ENCODE results near the gene CACNB2.
A peak's percentile ranks its signal among the peaks of the same experiment; 100 is the strongest.

CACNB2 gene

DNA sequence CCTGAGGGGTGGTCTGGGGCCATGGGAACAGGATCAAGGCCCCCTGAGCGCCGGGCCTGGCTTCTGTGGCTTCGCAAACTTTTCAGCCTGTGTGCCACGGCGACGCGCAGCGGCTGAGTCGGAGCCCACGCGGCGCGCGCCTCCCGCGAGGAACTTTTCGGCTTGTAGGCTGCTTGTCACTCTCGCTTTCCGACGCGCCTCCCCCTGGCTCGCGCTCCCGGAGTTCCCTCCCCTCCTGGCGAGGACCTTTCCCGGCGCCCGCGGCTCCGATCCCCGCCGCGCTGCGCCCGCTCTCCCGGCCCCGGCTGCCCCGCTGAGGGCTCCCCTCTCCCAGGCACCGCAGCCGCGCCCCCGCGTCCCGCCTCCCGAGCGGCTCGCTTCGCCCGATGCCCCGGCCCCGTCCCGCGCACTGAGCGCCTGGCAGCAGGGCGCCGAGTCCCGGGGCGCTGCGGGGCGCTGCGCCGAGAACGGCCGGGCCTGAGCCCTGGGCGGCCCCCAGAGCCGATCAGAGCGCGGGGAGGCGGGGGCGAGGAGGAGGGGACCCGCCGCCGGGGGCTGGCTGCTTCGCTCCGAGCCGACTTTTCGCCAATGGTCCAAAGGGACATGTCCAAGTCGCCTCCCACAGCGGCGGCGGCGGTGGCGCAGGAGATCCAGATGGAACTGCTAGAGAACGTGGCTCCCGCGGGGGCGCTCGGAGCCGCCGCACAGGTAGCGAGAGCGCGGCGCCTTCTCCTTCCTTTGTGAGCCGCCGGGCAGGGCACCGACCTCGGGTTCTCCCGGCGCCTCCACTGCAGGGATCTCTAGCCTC lies at the start of gene CACNB2:
Gene CACNB2, plus strand, starts transcription at position 276 of the 808 bp plus-strand sequence.
- TF ChIP-seq, protein P1, sequence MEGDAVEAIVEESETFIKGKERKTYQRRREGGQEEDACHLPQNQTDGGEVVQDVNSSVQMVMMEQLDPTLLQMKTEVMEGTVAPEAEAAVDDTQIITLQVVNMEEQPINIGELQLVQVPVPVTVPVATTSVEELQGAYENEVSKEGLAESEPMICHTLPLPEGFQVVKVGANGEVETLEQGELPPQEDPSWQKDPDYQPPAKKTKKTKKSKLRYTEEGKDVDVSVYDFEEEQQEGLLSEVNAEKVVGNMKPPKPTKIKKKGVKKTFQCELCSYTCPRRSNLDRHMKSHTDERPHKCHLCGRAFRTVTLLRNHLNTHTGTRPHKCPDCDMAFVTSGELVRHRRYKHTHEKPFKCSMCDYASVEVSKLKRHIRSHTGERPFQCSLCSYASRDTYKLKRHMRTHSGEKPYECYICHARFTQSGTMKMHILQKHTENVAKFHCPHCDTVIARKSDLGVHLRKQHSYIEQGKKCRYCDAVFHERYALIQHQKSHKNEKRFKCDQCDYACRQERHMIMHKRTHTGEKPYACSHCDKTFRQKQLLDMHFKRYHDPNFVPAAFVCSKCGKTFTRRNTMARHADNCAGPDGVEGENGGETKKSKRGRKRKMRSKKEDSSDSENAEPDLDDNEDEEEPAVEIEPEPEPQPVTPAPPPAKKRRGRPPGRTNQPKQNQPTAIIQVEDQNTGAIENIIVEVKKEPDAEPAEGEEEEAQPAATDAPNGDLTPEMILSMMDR (IDR thresholded peaks at IDR 0.05; ENCODE audit: insufficient read depth, low read depth, low read length, missing control alignments) = no peak
- peak within 1 kb of the TSS; percentile 40 for H3K4me3 ChIP-seq (ENCODE audit: low read length)
- DNase-seq (ENCODE audit: low read depth) = peak; percentile 47

DNA sequence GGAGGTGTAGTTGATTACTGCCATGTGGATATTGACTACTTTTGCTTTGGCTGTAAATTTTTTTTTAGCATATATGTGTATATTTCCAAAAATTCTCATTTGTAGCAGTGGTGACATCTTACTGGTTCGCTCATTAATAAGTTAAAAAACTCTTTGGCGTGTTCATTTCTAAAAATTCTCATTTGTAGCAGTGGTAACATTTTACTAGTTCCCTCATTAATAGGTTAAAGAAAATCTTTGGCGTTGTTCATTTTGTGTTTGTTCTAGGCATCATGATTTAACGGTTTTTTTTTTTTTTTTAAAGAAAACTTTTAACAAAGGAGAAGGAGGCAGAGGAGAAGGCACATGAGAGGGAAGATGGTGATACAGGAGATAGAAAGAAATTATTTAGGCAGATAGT lies 45.9 kb upstream of the CACNB2 start:
- H3K4me3 ChIP-seq (ENCODE audit: low read length) = no peak overlapping the region
- no peak for DNase-seq (ENCODE audit: low read depth)
- TF ChIP-seq, protein P1 (IDR thresholded peaks at IDR 0.05; ENCODE audit: insufficient read depth, low read depth, low read length, missing control alignments) = no peak

DNA sequence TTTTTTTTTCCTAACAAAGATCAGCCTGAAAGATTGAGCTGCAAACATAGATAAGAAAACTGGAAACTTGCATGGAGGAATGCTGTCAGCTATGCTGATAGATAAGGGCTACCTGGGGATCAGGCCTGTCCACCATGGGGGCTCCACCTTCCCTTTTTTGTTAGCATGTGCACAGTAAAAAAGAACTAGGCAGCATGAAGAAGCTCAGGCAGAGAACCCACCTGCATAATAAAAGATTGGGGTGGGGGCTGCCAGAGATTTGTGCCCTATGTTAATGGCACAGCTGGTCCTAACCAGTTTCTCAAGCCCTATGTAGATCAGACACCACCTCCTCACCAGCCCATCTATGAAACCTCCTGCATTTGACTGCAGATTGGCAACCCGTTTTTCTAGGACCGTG lies 45.4 kb upstream of the CACNB2 start:
- DNase-seq (ENCODE audit: low read depth) = no peak
- H3K4me3 ChIP-seq (ENCODE audit: low read length) = no peak overlapping the region
- TF ChIP-seq, protein P1 (IDR thresholded peaks at IDR 0.05; ENCODE audit: insufficient read depth, low read depth, low read length, missing control alignments) = no peak

DNA sequence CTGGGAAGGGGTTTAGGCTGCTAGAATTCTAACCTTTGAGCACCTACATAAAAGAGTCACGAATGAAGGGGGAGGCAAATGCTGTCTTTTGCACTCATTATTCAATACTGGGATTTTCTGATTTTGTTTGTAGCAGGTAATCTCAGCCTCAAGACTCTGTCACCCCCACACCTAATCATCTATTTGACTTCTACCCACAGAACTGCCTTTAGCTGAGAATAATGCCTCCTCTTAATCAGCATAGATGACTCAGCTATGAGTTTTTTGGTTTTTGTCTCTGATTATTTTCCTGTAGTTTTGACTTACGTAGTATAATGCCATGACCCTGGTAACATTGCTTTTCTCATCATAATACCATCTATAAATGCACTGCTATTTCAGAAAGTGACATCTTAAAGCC lies 42.7 kb upstream of the CACNB2 start:
- DNase-seq (ENCODE audit: low read depth) = peak; percentile 13
- no peak overlapping the region for H3K4me3 ChIP-seq (ENCODE audit: low read length)
- TF ChIP-seq, protein P1 (IDR thresholded peaks at IDR 0.05; ENCODE audit: insufficient read depth, low read depth, low read length, missing control alignments) = no peak

DNA sequence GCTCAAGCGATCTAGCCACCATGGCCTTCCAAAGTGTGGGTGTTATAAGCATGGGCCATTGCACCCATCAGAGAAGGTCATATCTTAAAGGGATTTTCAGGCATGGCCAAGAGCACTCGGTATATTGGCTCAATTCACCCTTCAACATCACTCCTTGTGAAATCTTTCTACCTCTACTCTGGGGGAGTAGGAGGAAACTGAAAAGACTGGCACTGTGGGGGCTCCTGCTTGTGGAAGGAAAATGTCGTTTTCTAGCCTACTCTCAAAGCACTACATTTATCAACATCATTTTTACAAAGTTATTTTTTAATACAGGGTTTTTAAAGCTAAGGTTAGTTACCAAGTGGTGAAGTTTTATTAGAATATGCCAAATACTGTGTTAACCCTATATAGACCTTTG lies 42.0 kb upstream of the CACNB2 start:
- H3K4me3 ChIP-seq (ENCODE audit: low read length) = no peak overlapping the region
- TF ChIP-seq, protein P1 (IDR thresholded peaks at IDR 0.05; ENCODE audit: insufficient read depth, low read depth, low read length, missing control alignments) = no peak
- no peak for DNase-seq (ENCODE audit: low read depth)

DNA sequence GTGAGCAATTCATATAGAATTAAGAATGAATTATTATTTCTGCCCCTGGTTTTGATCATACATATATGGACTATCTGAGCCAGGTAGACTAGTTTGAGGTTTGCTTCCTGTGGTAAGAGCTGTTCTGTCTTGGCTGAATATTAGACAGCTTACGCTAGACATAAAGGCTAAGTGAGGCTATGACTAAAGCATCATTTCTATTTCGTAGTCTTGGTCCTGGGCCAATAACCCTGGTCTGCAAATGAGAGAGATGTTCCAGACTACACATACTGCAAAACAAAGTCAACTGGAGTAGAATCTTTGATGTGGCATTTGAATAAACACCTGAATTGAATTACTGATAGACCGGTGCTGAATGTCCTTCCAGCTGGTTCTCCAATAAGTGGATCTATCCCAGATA lies 40.8 kb upstream of the CACNB2 start:
- no peak for DNase-seq (ENCODE audit: low read depth)

More for the DNA sequence above, 40.8 kb upstream of the CACNB2 start:
- TF ChIP-seq, protein P1 (IDR thresholded peaks at IDR 0.05; ENCODE audit: insufficient read depth, low read depth, low read length, missing control alignments) = no peak
- H3K4me3 ChIP-seq (ENCODE audit: low read length) = no peak overlapping the region

Data from epithelial cell of esophagus (primary cell).